Heart right ventricle (tissue), 16 donors: Measurements from ENCODE around the gene RNF130. TPM values are rescaled to one million over a fixed set of nuclear protein-coding genes. Genes with fewer than 3 reads are reported as not detected.
"Not testable (repeated sequence)": the region's sequence is repeated elsewhere in the genome, so short reads cannot be mapped to it uniquely, and the experiment has no call there.

Source experiments
- ATAC-seq, 8 donors: fragments of 200-7000 bp; cut with Tn5 transposase; one replicate each; pipeline ENCODE4 v1.9.1; 2020; ENCODE audit warnings: mild to moderate bottlenecking in 8 of 8, moderate library complexity in 8 of 8, moderate number of reproducible peaks in 1 of 8
- DNase-seq, 2 donors: peaks; one replicate each; pipeline ENCODE4 v3.0.0-alpha.2; 2020
- H3K27ac ChIP-seq, 10 donors: fragments of 200-600 bp; sonication (generic) in 2 of 10; one replicate each; pipeline versions ENCODE4 v1.5.0 to v1.8.0; 2020 to 2022; ENCODE audit warnings: mild to moderate bottlenecking in 3 of 10
- H3K27me3 ChIP-seq, 7 donors: fragments of 200-600 bp; one replicate each; pipeline ENCODE4 v1.8.0; 2021 to 2022; ENCODE audit warnings: mild to moderate bottlenecking in 2 of 7
- H3K36me3 ChIP-seq, 9 donors: fragments of 200-600 bp; sonication (generic) in 1 of 9; one replicate each; pipeline versions ENCODE4 v1.5.0 to v1.8.0; 2020 to 2022; ENCODE audit warnings: mild to moderate bottlenecking in 2 of 9
- H3K4me1 ChIP-seq, 9 donors: fragments of 200-600 bp; sonication (generic) in 1 of 9; one replicate each; pipeline versions ENCODE4 v1.5.0 to v1.8.0; 2020 to 2022; ENCODE audit warnings: mild to moderate bottlenecking in 4 of 9
- H3K4me3 ChIP-seq, 10 donors: fragments of 200-600 bp; sonication (generic) in 2 of 10; one replicate each; pipeline versions ENCODE4 v1.5.0 to v1.8.0; 2020 to 2022; ENCODE audit warnings: mild to moderate bottlenecking in 7 of 10, moderate library complexity in 2 of 10
- H3K9me3 ChIP-seq, 11 donors: fragments of 200-600 bp in 10 of 11; sonication (generic) in 2 of 11; one replicate each; pipeline versions ENCODE4 v1.5.0 to v1.8.0; 2013 to 2022; ENCODE audit warnings: mild to moderate bottlenecking in 2 of 11, control low read depth in 1 of 11, moderate library complexity in 1 of 11
- WGBS, 2 donors: extraction: QIAGEN DNeasy Blood & Tissue Kit; methylation state at CpG; one replicate each; pipeline ENCODE4 v1.1.7; 2013; ENCODE audit warnings: inconsistent platforms in 1 of 2; 5-methylcytosine and 5-hydroxymethylcytosine counted together
- intact Hi-C, 10 donors: fragments of 100-400 bp; cut with DNase I; formaldehyde crosslinking; loops; one replicate each; pipeline versions ENCODE4 v1.11.1 to v1.14.2; 2022
- polyA plus RNA-seq, 2 donors: library from polyadenylated mRNA; stranded (reverse); fragments of 200-250 nt; gene quantifications; one replicate each; pipeline ENCODE4 v1.2.3, GENCODE V29; 2013
- total RNA-seq, 10 donors: library from RNA; stranded (reverse); fragmentation: NEBNext Ultra II Directional in 3 of 10; extraction: Animal tissue kit (Norgen Biotek cat#: 25700) in 3 of 10; gene quantifications; one replicate each; pipeline versions ENCODE4 v1.2.1 to v1.2.4, GENCODE V29; 2021 to 2023
- TF ChIP-seq, protein P1 (sequence below), 9 donors: fragments of 200-600 bp; sonication (generic) in 2 of 9; IDR thresholded peaks; one replicate each; pipeline versions ENCODE4 v1.5.0 to v1.8.0; 2021 to 2022; ENCODE audit warnings: antibody characterized with exemption in 9 of 9, mild to moderate bottlenecking in 5 of 9, moderate library complexity in 1 of 9
- donor health status: Arrhythmogenic right ventricular cardiomyopathy.
- donor health status: ischemic (EF 13 %, LVEDD 7.1; RV severe dilation, severe dysfunction).
- donor health status: healthy with polysubstance abuse.
- donor health status: DM: no; HTN: yes; CAD: no.
- donor health status: DM: no; HTN: no; CAD: no.
- donor health status: ischemic (EF 25% LVEDD 6.9; RV normal size, moderate dysfunction).
- donor health status: ischemic (EF 25% LVEDD 5.7; RV mildly dilated, moderate dysfunction).
- donor health status: healthy.
- donor health status: DM: yes; HTN: yes; CAD: no.
- donor health status: Ischemic cardiomyopathy.
- donor health status: ischemic (EF 35%, LVEDD 5.7; RV mildly dilated, moderate dysfunction).
- donor health status: nonischemic (EF 11% LVEDD 7.7; RV severe dilation, severe dysfunction).
- donor health status: DM: yes; HTN: yes; CAD: no.
- donor health status: PGD.
- donor health status: ischemic (EF 29% LVEDD 5.4; RV normal size, mild dysfunction).
- donor health status: nonischemic (EF 23%, LVEDD 6.1; RV moderate dilation, normal function).

Gene RNF130
- total and polyA plus RNA-seq, 12 donors: 21.9 to 55.8 (median 33.2) TPM

GRCh38 chr5:179959641-179960040 lies 111.9 kb downstream of the RNF130 start:
- no peak overlapping the region for H3K4me3 ChIP-seq
- TF ChIP-seq, protein P1, sequence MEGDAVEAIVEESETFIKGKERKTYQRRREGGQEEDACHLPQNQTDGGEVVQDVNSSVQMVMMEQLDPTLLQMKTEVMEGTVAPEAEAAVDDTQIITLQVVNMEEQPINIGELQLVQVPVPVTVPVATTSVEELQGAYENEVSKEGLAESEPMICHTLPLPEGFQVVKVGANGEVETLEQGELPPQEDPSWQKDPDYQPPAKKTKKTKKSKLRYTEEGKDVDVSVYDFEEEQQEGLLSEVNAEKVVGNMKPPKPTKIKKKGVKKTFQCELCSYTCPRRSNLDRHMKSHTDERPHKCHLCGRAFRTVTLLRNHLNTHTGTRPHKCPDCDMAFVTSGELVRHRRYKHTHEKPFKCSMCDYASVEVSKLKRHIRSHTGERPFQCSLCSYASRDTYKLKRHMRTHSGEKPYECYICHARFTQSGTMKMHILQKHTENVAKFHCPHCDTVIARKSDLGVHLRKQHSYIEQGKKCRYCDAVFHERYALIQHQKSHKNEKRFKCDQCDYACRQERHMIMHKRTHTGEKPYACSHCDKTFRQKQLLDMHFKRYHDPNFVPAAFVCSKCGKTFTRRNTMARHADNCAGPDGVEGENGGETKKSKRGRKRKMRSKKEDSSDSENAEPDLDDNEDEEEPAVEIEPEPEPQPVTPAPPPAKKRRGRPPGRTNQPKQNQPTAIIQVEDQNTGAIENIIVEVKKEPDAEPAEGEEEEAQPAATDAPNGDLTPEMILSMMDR (IDR thresholded peaks at IDR 0.05): no peak
- peaks cover 0 to 6% (median 0%) of the 10 kb centered on the region in 9 donors for H3K4me1 ChIP-seq
- peaks cover 0 to 81% (median 17%) of the 10 kb centered on the region in 9 donors for H3K36me3 ChIP-seq
- H3K27me3 ChIP-seq: no peaks in the 10 kb centered on the region
- H3K27ac ChIP-seq: no peak overlapping the region
- 89 to 95% methylated on average over 6 of the region's 6 CpGs for WGBS, 2 donors
- DNase-seq (no peak), ATAC-seq (no peak)
- H3K9me3 ChIP-seq: no peaks in the 10 kb centered on the region
- intact Hi-C loops: no loop called here

GRCh38 chr5:179959118-179959517 lies 112.4 kb downstream of the RNF130 start:
- intact Hi-C loops, H3K9me3 ChIP-seq, H3K4me3 ChIP-seq, DNase-seq, H3K27me3 ChIP-seq, ATAC-seq, H3K27ac ChIP-seq, H3K4me1 ChIP-seq: not testable (repeated sequence)
- WGBS, 2 donors: 98 to 99% methylated on average over 5 of the region's 5 CpGs
- peaks cover 0 to 81% (median 19%) of the 10 kb centered on the region in 9 donors for H3K36me3 ChIP-seq

GRCh38 chr5:179955630-179956029 lies 115.9 kb downstream of the RNF130 start:
- Histone ChIP-seq H3K27ac (no peak overlapping the region), H3K36me3 (peaks cover 0 to 54% (median 6%) of the 10 kb centered on the region in 9 donors), H3K27me3 (no peaks in the 10 kb centered on the region), H3K4me3 (no peak overlapping the region), H3K4me1 (peaks cover 0 to 6% (median 0%) of the 10 kb centered on the region in 9 donors), H3K9me3 (no peaks in the 10 kb centered on the region)
- intact Hi-C loops: no loop called here
- no peak for DNase-seq
- no peak for ATAC-seq
- WGBS, 2 donors: 83 to 85% methylated on average over 2 of the region's 2 CpGs
- TF ChIP-seq, protein P1 (IDR thresholded peaks at IDR 0.05): no peak

DNA sequence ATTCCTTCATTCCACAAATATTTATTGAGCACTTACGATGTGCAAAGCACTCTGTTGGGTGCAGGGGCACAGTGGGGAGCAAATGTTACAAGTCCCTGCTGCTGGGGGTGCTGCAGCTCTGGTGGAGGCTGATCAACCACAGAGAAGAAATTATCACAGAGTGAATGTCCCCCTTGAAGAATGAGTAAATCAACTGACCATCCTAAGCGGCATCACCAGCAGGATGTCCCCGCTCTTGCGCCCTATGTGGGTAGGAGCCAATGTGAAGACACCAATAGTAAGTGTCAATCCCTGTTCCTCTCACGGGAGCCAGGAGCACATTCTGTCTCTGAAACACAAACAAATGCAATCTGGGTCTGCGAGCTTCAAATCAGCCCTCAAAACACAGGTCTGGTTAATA lies 116.5 kb downstream of the RNF130 start:
- intact Hi-C loops: no loop called here
- TF ChIP-seq, protein P1 (IDR thresholded peaks at IDR 0.05): no peak
- ATAC-seq: no peak
- 93 to 94% methylated on average over 6 of the region's 6 CpGs for WGBS, 2 donors
- peaks cover 0 to 6% (median 0%) of the 10 kb centered on the region in 9 donors for H3K4me1 ChIP-seq
- H3K27ac ChIP-seq: no peak overlapping the region
- DNase-seq: no peak
- no peak overlapping the region for H3K4me3 ChIP-seq
- peaks cover 0 to 53% (median 6%) of the 10 kb centered on the region in 9 donors for H3K36me3 ChIP-seq
- no peaks in the 10 kb centered on the region for H3K27me3 ChIP-seq
- no peaks in the 10 kb centered on the region for H3K9me3 ChIP-seq

GRCh38 chr5:179954434-179954833 lies 117.1 kb downstream of the RNF130 start:
- Histone ChIP-seq H3K27ac (no peak overlapping the region), H3K36me3 (peaks cover 0 to 53% (median 6%) of the 10 kb centered on the region in 9 donors), H3K4me1 (peaks cover 0 to 6% (median 0%) of the 10 kb centered on the region in 9 donors), H3K27me3 (no peaks in the 10 kb centered on the region), H3K9me3 (no peaks in the 10 kb centered on the region), H3K4me3 (no peak overlapping the region)
- 97% methylated on average over 6 of the region's 6 CpGs for WGBS, 2 donors
- ATAC-seq: no peak
- TF ChIP-seq, protein P1 (IDR thresholded peaks at IDR 0.05): no peak
- intact Hi-C loops: no loop called here
- DNase-seq: no peak
